EL (cell line): ENCODE measurements around the gene RLN3.

ENCODE experiments used
- DNase-seq: peaks from one replicate; pipeline ENCODE4 v3.0.0-alpha.2; 2016

RLN3 gene, protein sequence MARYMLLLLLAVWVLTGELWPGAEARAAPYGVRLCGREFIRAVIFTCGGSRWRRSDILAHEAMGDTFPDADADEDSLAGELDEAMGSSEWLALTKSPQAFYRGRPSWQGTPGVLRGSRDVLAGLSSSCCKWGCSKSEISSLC

DNA sequence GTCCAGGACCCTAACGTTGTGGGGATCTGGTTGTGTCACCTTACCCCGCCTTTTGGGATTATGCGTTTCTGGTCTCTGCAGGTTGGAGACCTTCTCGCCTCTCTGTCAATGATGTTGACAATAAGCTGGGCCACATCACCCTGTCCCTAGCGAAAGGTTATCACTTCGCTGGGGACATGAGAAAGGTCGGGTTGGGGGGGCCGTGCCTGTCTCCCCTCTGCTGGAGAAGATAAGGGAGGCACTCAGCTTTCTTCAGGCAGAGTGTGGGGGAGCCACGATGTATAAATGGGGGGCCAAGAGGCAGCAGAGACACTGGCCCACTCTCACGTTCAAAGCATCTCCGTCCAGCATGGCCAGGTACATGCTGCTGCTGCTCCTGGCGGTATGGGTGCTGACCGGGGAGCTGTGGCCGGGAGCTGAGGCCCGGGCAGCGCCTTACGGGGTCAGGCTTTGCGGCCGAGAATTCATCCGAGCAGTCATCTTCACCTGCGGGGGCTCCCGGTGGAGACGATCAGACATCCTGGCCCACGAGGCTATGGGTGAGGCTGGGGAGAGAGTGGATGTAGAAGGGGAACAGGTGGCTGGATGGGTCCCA is at the start of gene RLN3:
TSS of gene RLN3 (plus strand) at position 293 of the 595 bp plus-strand sequence. CDS start at position 350, 57 bp downstream.
- no peak for DNase-seq

DNA sequence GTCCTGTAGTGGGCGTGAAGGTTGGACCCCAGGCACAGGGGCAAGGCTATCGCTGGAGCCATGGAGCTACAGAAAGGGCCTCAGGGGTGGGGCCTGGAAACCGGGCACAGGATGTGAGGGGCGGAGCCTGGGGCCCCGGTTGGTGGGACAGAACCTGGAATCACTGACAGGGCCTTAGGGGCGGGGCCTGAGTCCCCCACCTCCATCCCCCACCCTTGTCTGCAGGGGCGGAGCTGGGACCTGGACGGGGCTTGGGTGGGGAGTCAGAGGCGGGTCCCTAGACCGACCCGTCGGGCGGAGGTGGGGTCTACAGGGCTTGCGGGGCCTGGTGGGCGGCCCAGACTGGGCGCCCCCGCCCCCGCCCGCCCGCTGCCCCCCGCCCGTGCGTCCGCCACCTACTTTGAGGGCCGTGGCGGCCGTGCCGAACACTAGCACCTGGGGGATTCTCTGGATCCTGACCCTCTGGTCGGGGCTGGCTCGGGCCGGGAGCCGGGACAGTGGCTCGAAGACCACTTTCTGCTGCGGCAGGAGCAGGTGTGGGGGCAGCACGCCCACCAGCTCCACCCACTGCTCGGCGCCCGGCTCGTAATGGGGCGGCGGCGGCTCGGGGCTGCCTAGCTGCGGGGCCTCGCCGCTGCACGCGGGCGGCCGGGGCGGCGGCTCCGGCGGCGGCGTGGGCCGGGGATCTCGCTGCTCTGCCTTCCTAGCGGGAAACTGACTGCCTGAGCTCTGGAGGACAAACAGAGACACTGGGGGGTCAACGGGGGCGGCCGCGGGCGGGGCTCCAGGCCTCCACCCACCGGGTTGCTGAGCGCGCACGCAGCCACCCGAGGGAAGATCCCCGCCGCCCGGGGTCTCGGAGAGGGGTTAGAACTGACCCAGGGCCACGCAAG is 49.4 kb upstream of the RLN3 start:
- DNase-seq: no peak

DNA sequence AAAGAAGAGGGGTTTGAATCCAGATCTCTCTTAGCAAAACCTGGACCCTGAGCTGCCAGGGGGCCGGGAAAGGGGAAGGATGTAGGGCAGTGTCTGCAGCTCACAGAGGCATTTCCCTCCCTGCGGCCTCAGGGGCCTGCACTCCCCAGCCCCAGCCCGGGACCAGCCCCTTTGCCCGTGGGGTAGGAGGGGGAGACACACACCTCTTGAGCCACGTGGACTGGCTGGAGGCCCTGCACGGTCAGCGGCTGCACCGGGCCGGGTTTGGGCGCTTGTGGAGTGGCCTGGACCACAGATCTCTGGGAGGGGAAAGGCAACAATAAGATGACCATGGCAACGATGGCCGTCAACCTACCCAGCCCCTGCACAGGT is 48.7 kb upstream of the RLN3 start:
- no peak for DNase-seq

GRCh38 chr19:13979686-13980085 is 48.3 kb upstream of the RLN3 start:
- no peak for DNase-seq

DNA sequence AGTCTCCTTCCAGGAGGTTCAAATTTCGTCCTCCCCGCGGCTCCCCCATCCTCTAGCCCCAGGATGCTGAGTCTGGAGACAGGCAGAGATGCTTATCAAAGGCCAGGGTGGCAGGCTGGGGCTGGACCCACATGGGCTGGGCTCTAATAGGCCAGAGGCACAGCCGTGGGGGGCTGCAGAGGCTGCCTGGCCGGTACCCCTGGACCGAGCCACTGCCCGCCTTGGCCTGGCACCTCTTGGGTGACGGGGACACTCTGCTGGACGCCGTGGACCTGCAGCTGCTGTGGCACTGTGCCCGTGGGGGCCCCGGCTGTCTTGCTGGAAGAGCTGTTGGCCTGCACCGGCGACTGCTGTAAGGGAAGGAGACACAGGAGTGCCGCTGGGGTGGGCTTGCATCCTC is 47.6 kb upstream of the RLN3 start:
- DNase-seq: no peak

DNA sequence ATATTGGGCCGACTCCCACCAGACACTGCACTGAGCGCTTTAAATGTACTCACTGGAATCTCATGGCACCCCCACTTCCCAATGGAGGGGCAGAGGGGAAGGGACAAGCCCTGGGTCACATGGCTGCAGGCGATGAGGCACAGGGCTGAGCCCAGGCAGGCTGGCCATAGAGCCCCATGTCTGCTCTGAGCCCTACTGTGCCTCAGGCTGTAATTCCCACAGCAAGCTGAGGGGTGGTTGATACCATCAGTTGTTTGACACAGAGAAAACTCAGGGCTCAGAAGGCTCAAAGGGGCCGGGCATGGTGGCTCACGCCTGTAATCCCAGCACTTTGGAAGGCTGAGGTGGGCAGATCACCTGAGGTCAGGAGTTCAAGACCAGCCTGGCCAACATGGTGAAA is 46.9 kb upstream of the RLN3 start:
- no peak for DNase-seq

- no peak for DNase-seq
These were observed 46.5 kb upstream of the RLN3 start for GRCh38 chr19:13981467-13981866.

GRCh38 chr19:13981988-13982501 is 45.9 kb upstream of the RLN3 start:
- DNase-seq: no peak

GRCh38 chr19:13982773-13983172 is 45.2 kb upstream of the RLN3 start:
- no peak for DNase-seq

DNA sequence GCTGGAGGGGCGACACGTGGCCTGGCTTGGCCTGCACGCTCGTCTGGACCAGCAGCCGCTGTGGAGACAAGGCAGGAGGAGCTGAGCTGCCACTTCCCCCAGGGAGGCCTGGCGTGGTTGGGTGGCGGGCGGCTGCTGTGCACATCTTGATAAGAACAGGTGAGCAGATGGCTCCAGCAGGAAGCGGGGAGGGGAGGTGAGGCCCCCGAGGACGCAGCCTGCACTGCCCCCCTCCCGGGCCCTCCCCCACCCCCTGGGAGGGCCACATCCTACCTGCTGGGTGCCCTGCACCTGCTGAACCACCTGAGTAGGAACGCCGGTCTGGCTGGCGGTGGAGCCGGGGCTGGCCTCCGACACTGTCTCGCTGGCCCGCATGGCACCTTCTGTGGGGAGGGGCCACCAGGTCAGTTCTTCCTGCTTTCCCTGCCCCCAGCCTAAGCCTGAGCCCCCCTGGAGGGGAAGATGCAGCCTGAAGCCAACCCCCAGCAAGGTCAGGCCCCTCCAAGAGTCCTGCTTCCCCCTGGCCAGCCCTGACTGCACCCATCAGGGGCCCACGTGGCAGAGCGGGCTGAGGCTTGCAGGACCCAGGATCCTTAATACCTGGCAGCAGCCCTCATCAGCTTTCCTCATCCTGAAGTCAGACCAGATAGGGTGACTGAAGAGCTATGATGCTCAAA is 44.6 kb upstream of the RLN3 start:
- DNase-seq: no peak

- no peak for DNase-seq
These were observed 43.8 kb upstream of the RLN3 start for GRCh38 chr19:13984186-13984585.

DNA sequence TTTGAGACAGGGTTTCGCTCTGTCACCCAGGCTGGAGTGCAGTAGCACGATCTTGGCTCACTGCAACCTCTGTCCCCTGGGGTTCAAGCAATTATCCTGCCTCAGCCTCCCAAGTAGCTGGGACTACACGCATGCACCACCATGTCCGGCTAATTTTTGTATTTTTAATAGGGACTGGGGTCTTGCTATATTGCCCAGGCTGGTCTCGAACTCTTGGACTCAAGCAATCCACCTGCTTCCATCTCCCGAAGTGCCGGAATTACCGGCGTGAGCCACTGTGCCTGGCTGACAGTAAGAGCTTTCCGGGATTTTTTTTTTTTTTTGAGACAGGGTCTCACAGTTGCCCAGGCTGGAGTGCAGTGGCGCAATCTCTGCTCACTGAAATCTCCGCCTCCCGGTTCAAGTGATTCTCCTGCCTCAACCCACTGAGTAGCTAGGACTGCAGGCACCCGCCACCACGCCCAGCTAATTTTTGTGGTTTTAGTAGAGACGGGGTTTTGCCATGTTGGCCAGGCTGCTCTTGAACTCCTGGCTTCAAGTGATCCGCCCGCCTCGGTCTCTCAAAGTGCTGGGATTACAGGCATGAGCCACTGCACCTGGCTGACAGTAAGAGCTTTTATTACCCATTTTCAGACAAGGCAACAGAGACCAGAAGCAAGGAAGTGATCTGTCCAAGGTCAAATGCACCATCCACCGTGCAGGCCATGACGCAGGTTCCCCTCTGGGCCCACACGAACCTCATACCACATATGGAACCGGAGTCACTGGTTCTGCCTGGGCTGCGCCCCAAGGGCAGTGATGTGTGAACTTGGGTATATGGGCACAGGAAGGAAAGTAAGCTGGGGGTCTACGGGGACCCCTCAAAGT is 42.8 kb upstream of the RLN3 start:
- DNase-seq: no peak

- no peak for DNase-seq
These were observed 42.1 kb upstream of the RLN3 start for GRCh38 chr19:13985771-13986347.

GRCh38 chr19:13986348-13986904 is 41.5 kb upstream of the RLN3 start:
- DNase-seq: peak; percentile 88

DNA sequence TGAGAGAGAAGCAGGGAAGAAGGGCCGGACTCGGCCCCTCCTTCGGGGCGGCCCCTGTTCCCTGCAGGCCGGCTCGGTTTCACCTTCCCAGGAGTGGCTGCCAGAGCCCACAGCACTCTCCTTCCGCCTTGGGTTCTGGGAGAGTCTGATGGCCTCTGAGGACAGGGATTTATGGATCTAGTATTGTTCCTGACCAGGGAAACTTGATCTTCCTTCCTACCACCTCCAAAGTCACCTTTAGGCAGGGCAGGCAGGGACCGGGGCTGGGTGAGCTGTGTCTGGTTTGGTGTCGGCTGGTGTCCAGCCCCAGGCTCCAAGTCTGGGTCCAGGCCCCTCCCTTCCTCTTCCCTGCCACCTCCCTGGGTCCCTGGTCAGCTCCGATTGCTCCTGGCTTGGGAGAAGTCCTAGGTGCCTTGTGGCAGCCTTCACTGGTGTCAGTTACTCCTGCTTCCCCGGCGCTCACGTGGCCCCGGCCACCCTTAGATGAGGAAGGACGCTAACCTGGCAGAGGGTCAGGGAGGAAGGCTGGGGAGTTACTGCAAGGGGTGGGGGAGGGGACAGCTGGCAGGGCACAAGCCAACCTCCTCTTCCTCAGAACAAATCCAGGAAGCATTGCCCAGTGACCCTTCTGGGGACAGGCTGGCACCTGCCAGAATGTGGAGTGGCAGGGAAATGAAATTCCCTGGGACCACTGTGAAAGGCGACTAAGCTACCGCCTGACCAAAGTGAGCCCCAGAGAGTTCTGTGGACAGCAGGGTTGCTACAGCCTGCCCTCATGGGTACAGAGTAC is 40.7 kb upstream of the RLN3 start:
- DNase-seq: no peak

GRCh38 chr19:13989487-13989886 is 38.5 kb upstream of the RLN3 start:
- DNase-seq: no peak

DNA sequence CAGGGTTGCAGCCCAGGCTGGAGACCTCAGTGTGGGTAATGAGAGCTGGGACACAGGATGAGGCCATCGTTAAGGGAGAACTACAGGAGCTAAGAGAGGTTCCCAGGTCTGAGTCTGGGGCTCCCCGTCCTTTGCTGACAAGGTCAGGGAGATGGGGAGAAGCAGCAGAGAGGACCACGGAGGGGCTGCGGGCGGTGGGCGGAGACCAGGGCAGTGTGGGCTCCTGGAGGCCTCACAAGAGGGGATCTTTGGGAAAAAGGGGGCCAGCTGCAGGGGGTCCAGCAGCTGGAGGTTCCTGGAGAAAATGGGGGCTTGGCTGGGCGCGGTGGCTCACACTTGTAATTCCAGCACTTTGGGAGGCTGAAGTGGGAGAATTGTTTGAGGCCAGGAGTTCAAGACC is 37.9 kb upstream of the RLN3 start:
- no peak for DNase-seq

DNA sequence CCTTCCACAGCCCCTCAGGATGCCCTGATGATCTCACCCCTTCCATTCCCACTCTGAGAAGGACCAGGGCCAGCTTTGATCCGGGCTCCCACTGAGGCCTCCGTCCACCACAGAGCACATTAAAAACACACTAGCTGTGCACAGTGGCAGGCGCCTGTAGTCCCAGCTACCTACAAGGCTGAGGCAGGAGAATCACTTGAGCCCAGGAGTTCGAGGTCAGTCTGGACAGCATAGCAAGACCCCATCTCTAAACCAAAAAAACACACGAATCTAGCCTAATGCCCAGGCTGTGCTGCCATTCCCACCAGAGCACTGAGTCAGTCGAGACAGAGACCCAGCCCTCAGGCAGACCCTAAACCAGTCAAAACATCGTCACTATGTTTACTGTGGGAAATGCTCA is 35.9 kb upstream of the RLN3 start:
- DNase-seq: no peak

- no peak for DNase-seq
These were observed 34.2 kb upstream of the RLN3 start for GRCh38 chr19:13993590-13994300.
